SK-N-MC (cell line): ENCODE results near the gene POLR2J3.
"Not testable (repeated sequence)": the region's sequence is repeated elsewhere in the genome, so short reads cannot be mapped to it uniquely, and the experiment has no call there.

Experiments
- EZH2 ChIP-seq: fragments of 200-600 bp; sonication (generic); IDR thresholded peaks from one replicate; pipeline ENCODE4 v1.6.1; 2017; ENCODE audit warnings: antibody characterized with exemption
- POLR2AphosphoS5 ChIP-seq: IDR thresholded peaks from 2 replicates; pipeline ENCODE4 v1.6.1; 2012; ENCODE audit warnings: mild to moderate bottlenecking, low read depth, low read length, borderline replicate concordance

- TF ChIP-seq POLR2AphosphoS5, EZH2: not testable (repeated sequence)
Measured at GRCh38 chr7:102583495-102583894, 11.1 kb upstream of the POLR2J3 start.
